Heart right ventricle (tissue), 16 donors: ENCODE results near the gene DPP10. TPM values are rescaled to one million over a fixed set of nuclear protein-coding genes. Genes with fewer than 3 reads are reported as not detected.

Source experiments
- ATAC-seq, 8 donors: fragments of 200-7000 bp; cut with Tn5 transposase; one replicate each; pipeline ENCODE4 v1.9.1; 2020; ENCODE audit warnings: mild to moderate bottlenecking in 8 of 8, moderate library complexity in 8 of 8, moderate number of reproducible peaks in 1 of 8
- DNase-seq, 2 donors: peaks; one replicate each; pipeline ENCODE4 v3.0.0-alpha.2; 2020
- H3K27ac ChIP-seq, 10 donors: fragments of 200-600 bp; sonication (generic) in 2 of 10; one replicate each; pipeline versions ENCODE4 v1.5.0 to v1.8.0; 2020 to 2022; ENCODE audit warnings: mild to moderate bottlenecking in 3 of 10
- H3K27me3 ChIP-seq, 7 donors: fragments of 200-600 bp; one replicate each; pipeline ENCODE4 v1.8.0; 2021 to 2022; ENCODE audit warnings: mild to moderate bottlenecking in 2 of 7
- H3K36me3 ChIP-seq, 9 donors: fragments of 200-600 bp; sonication (generic) in 1 of 9; one replicate each; pipeline versions ENCODE4 v1.5.0 to v1.8.0; 2020 to 2022; ENCODE audit warnings: mild to moderate bottlenecking in 2 of 9
- H3K4me1 ChIP-seq, 9 donors: fragments of 200-600 bp; sonication (generic) in 1 of 9; one replicate each; pipeline versions ENCODE4 v1.5.0 to v1.8.0; 2020 to 2022; ENCODE audit warnings: mild to moderate bottlenecking in 4 of 9
- H3K4me3 ChIP-seq, 10 donors: fragments of 200-600 bp; sonication (generic) in 2 of 10; one replicate each; pipeline versions ENCODE4 v1.5.0 to v1.8.0; 2020 to 2022; ENCODE audit warnings: mild to moderate bottlenecking in 7 of 10, moderate library complexity in 2 of 10
- H3K9me3 ChIP-seq, 11 donors: fragments of 200-600 bp in 10 of 11; sonication (generic) in 2 of 11; one replicate each; pipeline versions ENCODE4 v1.5.0 to v1.8.0; 2013 to 2022; ENCODE audit warnings: mild to moderate bottlenecking in 2 of 11, control low read depth in 1 of 11, moderate library complexity in 1 of 11
- WGBS, 2 donors: extraction: QIAGEN DNeasy Blood & Tissue Kit; methylation state at CpG; one replicate each; pipeline ENCODE4 v1.1.7; 2013; ENCODE audit warnings: inconsistent platforms in 1 of 2; 5-methylcytosine and 5-hydroxymethylcytosine counted together
- intact Hi-C, 10 donors: fragments of 100-400 bp; cut with DNase I; formaldehyde crosslinking; loops; one replicate each; pipeline versions ENCODE4 v1.11.1 to v1.14.2; 2022
- polyA plus RNA-seq, 2 donors: library from polyadenylated mRNA; stranded (reverse); fragments of 200-250 nt; gene quantifications; one replicate each; pipeline ENCODE4 v1.2.3, GENCODE V29; 2013
- total RNA-seq, 10 donors: library from RNA; stranded (reverse); fragmentation: NEBNext Ultra II Directional in 3 of 10; extraction: Animal tissue kit (Norgen Biotek cat#: 25700) in 3 of 10; gene quantifications; one replicate each; pipeline versions ENCODE4 v1.2.1 to v1.2.4, GENCODE V29; 2021 to 2023
- TF ChIP-seq, protein P1 (sequence below), 9 donors: fragments of 200-600 bp; sonication (generic) in 2 of 9; IDR thresholded peaks; one replicate each; pipeline versions ENCODE4 v1.5.0 to v1.8.0; 2021 to 2022; ENCODE audit warnings: antibody characterized with exemption in 9 of 9, mild to moderate bottlenecking in 5 of 9, moderate library complexity in 1 of 9
- donor health status: Arrhythmogenic right ventricular cardiomyopathy.
- donor health status: ischemic (EF 13 %, LVEDD 7.1; RV severe dilation, severe dysfunction).
- donor health status: healthy with polysubstance abuse.
- donor health status: DM: no; HTN: yes; CAD: no.
- donor health status: DM: no; HTN: no; CAD: no.
- donor health status: ischemic (EF 25% LVEDD 6.9; RV normal size, moderate dysfunction).
- donor health status: ischemic (EF 25% LVEDD 5.7; RV mildly dilated, moderate dysfunction).
- donor health status: healthy.
- donor health status: DM: yes; HTN: yes; CAD: no.
- donor health status: Ischemic cardiomyopathy.
- donor health status: ischemic (EF 35%, LVEDD 5.7; RV mildly dilated, moderate dysfunction).
- donor health status: nonischemic (EF 11% LVEDD 7.7; RV severe dilation, severe dysfunction).
- donor health status: DM: yes; HTN: yes; CAD: no.
- donor health status: PGD.
- donor health status: ischemic (EF 29% LVEDD 5.4; RV normal size, mild dysfunction).
- donor health status: nonischemic (EF 23%, LVEDD 6.1; RV moderate dilation, normal function).

Gene DPP10
- total and polyA plus RNA-seq, 12 donors = 0.15 to 0.49 (median 0.38) TPM; not detected in 9

DNA sequence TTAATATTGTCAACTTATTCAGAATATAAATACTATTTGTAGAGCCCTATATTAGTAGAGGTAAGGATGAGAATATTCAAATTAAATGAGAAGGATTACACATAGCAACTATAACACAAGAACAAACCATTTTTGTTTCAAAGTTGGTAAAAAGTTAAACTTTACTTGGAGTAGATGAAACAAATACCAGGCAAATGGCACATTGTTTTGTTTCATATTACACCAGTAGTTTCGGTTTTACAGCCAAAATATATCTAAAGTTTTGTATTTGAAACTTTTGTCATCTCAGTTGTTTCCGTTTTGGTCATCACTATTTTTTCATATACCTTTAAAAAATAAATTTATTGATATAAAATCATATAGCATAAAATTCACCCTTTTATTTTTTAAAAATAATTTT lies 1039.4 kb downstream of the DPP10 start:
- intact Hi-C loops = no loop called here
- Histone ChIP-seq H3K4me3 (no peak overlapping the region), H3K36me3 (no peaks in the 10 kb centered on the region), H3K27ac (no peak overlapping the region), H3K4me1 (no peaks in the 10 kb centered on the region), H3K27me3 (no peaks in the 10 kb centered on the region), H3K9me3 (peaks cover 0 to 12% (median 0%) of the 10 kb centered on the region in 11 donors)
- TF ChIP-seq, protein P1, sequence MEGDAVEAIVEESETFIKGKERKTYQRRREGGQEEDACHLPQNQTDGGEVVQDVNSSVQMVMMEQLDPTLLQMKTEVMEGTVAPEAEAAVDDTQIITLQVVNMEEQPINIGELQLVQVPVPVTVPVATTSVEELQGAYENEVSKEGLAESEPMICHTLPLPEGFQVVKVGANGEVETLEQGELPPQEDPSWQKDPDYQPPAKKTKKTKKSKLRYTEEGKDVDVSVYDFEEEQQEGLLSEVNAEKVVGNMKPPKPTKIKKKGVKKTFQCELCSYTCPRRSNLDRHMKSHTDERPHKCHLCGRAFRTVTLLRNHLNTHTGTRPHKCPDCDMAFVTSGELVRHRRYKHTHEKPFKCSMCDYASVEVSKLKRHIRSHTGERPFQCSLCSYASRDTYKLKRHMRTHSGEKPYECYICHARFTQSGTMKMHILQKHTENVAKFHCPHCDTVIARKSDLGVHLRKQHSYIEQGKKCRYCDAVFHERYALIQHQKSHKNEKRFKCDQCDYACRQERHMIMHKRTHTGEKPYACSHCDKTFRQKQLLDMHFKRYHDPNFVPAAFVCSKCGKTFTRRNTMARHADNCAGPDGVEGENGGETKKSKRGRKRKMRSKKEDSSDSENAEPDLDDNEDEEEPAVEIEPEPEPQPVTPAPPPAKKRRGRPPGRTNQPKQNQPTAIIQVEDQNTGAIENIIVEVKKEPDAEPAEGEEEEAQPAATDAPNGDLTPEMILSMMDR (IDR thresholded peaks at IDR 0.05) = no peak
- ATAC-seq (no peak), DNase-seq (no peak)
- 75 to 77% methylated on average over 2 of the region's 2 CpGs for WGBS, 2 donors

DNA sequence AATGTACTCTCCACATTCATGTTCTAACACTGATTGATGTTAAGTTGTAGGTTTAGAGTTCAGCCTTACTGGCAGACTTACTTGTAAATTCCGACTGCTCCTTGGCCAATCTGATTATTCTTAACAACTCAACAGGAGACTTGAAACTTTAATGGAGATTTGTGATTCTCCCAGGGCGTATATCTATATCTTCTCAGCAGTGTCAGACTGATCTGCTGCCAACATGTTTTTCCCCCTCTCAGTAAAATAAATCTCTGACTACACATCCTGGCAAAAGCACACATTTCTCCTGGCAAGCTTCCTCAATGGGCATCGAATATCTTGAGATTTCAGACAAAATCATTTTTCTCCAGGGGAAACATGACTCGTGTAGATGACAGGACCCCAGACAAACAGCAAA lies 1041.2 kb downstream of the DPP10 start:
- Histone ChIP-seq H3K4me1 (no peaks in the 10 kb centered on the region), H3K9me3 (peaks cover 0 to 9% (median 0%) of the 10 kb centered on the region in 11 donors), H3K4me3 (no peak overlapping the region), H3K27me3 (no peaks in the 10 kb centered on the region), H3K27ac (no peak overlapping the region), H3K36me3 (no peaks in the 10 kb centered on the region)
- ATAC-seq = no peak
- 43 to 57% methylated on average over 4 of the region's 4 CpGs for WGBS, 2 donors
- TF ChIP-seq, protein P1 (IDR thresholded peaks at IDR 0.05) = no peak
- no peak for DNase-seq
- intact Hi-C loops = no loop called here

DNA sequence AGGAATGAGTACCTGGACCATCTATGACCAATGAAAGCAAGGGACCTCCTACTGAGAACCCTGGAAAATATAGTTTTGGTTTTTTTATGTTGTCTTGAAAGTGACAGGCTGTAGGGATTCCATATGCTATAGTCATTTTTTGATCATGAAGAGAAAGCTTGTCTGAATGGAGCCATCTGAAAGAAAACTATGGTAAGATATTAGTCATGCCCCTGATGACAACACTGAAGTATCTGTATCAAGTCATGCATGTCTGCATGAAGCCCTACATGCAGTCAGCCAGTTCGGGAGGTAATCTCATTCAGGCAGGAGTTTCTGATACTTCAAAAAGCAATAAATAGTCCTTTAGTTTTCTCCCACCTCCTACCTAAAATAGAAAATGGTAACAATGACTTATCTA lies 1042.0 kb downstream of the DPP10 start:
- 48 to 62% methylated on average over 1 of the region's 1 CpG for WGBS, 2 donors
- H3K4me1 ChIP-seq = no peaks in the 10 kb centered on the region
- ATAC-seq = no peak
- no peak overlapping the region for H3K4me3 ChIP-seq
- intact Hi-C loops = no loop called here
- H3K27ac ChIP-seq = no peak overlapping the region
- no peaks in the 10 kb centered on the region for H3K36me3 ChIP-seq
- TF ChIP-seq, protein P1 (IDR thresholded peaks at IDR 0.05) = no peak
- H3K27me3 ChIP-seq = no peaks in the 10 kb centered on the region
- H3K9me3 ChIP-seq = peaks cover 0 to 17% (median 0%) of the 10 kb centered on the region in 11 donors
- no peak for DNase-seq

DNA sequence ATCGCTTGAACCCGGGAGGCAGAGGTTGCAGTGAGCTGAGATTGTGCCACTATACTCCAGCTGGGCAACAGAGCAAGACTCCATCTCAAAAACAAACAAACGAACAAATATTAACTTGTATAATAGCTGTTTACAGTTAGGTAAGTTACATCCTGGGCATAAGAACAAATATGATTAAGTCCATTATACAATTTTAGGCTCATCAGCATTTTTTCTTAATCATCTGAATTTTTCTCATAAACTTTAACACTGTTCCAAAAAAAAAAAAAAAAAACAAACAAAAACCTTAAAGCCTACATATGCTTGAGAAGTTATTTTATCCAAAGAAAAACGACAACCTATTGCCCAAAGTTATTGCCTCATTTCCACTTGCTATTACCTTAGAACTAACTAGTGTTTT lies 1042.5 kb downstream of the DPP10 start:
- H3K4me3 ChIP-seq = no peak overlapping the region
- H3K27me3 ChIP-seq = no peaks in the 10 kb centered on the region
- H3K4me1 ChIP-seq = no peaks in the 10 kb centered on the region
- H3K9me3 ChIP-seq = peaks cover 0 to 19% (median 0%) of the 10 kb centered on the region in 11 donors
- TF ChIP-seq, protein P1 (IDR thresholded peaks at IDR 0.05) = no peak
- intact Hi-C loops = no loop called here
- ATAC-seq (no peak), DNase-seq (no peak)
- H3K36me3 ChIP-seq = no peaks in the 10 kb centered on the region
- H3K27ac ChIP-seq = no peak overlapping the region
- WGBS, 2 donors = 74 to 80% methylated on average over 4 of the region's 4 CpGs
